Measurements from ENCODE around the gene HOXB5.

The HOXB5 gene

GRCh38 chr17:48615963-48616716 lies 22.6 kb upstream of the HOXB5 start:
- no peak for DNase-seq

GRCh38 chr17:48615047-48615962 lies 21.7 kb upstream of the HOXB5 start, which contains the start of gene HOXB8:
HOXB8 (minus strand) TSS chr17:48615292; CDS start chr17:48614704, 588 bp downstream.
- no peak for DNase-seq

DNA sequence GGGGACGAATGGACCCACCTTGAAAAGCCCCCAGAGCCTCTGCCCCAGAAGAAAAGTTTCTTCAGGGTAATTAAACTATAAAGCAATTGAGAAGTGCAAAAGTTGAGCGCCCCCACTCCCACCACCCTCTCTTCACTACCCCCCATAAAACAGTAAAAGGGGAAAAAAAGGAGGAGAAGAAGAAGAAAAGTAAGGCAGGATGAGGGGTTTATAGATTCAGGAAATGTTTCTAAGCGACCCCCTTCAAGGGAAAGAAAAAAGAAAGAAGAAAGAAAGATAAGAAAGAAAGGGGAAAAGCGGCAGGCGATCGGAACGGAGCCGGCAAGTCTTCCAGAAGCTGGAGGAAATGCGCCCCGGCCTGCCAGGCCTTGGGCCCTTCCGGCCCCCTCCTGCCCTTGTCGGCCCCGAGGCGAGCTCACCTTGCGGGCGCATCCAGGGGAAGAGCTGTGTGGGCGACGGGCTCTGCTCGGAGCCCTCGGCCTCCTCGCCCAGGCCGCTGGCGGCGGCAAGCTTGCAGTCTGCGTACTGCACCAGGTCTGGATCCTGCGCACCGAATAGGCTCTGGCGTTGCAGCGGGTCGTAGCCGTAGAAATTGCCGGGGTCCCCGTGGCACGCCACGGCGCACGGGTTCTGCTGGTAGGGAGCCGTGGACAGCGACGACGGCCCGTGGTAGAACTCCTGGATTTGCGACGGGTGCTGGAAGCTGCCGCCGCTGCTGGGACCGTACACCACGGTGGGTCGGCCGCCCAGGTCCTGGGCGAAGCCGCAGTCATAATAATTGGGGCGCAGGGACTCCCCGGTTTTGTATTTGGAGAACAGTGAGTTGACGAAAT lies 20.5 kb upstream of the HOXB5 start:
- DNase-seq, result peak; percentile 38

GRCh38 chr17:48612854-48613691 lies 19.5 kb upstream of the HOXB5 start:
- peak; percentile 58 for DNase-seq

GRCh38 chr17:48612456-48612853 lies 18.9 kb upstream of the HOXB5 start:
- DNase-seq, result no peak

GRCh38 chr17:48611681-48612455 lies 18.3 kb upstream of the HOXB5 start:
- DNase-seq, result no peak

DNA sequence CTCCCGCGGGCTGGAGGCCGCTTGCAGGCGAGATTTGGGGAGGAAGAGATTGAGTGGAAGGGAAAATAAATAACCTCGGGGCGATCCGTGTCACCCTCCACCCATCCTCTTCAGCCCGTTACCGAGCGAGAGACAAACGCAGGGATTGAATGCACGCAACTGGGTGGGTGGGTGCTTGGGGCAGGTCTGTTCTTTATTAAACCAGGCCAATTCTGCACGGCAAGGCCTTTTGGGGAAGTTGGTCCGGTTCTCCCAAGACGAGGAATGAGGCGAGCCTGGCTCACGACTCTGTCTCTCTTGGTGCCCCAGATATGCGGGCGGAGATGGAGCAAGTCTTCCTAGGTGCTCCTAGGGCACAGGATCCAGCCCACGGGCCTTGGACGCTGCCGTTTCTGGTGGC lies 17.6 kb upstream of the HOXB5 start:
- DNase-seq, result no peak

GRCh38 chr17:48610282-48611211 lies 17.0 kb upstream of the HOXB5 start, which contains the start of gene HOXB7:
HOXB7 (minus strand) TSS chr17:48611017; CDS start chr17:48610918, 99 bp downstream.
- peak; percentile 64 for DNase-seq

DNA sequence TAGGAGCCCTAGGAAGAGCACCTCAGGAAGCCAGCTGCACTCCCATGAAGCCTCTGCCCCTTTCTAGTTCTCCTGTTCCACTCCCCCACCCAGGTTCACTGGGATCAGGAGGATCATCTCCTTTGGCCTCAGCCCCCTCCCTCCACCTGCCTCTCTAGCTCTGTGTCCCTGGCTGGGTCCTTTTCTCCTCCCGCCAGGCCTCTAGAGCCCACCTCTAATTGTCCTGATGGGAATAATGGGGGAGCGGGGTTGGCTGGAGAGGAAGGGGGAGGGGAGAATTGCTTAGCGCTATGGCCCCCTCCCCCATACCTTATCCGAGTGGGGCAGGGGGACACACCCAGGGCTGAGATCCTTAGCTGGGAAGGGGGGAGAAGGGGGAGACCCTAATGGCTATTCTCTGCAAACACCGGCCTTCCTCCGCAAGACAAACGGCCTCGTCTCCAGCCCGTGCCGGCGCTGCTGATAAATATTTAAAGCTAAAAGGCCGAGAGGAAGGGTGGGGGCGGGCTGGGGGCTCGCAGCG lies 16.2 kb upstream of the HOXB5 start:
- no peak for DNase-seq

DNA sequence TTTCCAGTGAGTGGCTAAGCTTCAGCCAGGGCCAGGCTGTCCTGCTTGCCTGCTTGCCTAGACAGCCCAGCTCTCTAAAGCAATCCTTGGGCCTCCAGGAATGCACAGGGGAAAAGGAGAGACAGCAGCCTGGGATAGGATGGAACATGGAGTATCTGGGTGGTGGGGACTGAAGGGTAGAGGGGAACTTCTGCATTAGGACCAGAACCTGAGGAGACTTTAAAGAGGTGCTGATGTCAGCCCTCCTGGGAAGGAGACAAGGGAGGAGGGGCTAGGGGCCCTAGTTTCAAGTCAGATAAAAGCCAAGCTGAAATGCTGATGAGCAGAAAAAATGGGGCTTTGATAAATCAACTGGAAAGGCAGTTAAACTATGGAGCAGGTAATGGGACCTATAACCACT lies 15.5 kb upstream of the HOXB5 start:
- no peak for DNase-seq

GRCh38 chr17:48608494-48608834 lies 14.9 kb upstream of the HOXB5 start:
- no peak for DNase-seq

GRCh38 chr17:48606892-48607614 lies 13.5 kb upstream of the HOXB5 start:
- no peak for DNase-seq

- DNase-seq, result no peak
Measured at GRCh38 chr17:48605991-48606891, 12.7 kb upstream of the HOXB5 start.

GRCh38 chr17:48605409-48605919 lies 11.9 kb upstream of the HOXB5 start:
- DNase-seq, result no peak

DNA sequence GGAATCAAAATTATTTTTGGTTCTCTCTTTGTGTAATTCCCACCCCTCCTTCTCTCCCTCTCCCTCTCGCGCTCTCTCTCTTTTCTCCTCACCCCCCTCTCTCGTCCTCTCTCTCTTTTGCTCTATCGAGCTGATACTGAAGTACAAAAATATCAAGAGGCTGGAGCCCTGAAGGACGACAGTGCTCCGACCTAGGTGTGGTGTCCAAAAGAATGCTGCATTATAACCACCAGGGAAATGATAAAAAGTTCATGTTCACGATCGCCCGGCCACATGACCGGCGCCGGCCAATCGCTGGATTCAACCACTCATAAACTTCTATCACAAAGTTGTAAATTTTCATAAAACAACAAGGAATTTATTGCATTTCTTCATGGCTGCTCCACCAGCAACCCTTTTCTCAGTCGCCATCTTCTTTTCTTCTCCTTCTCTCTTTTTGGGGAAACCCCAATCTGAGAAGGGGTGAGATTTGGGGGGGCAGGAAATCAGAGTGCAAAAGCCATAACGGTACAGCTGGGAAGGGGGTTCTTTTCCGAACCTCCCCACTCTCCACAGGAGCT lies 11.3 kb upstream of the HOXB5 start, which contains the start of gene HOXB6:
TSS of gene HOXB6 (minus strand) at position 217 of the 560 bp plus-strand sequence. CDS start 6,836 bp downstream, outside the sequence.
- no peak for DNase-seq

- DNase-seq, result no peak
Measured at GRCh38 chr17:48603959-48604769, 10.6 kb upstream of the HOXB5 start.

Data from CD4-positive, alpha-beta T cell treated with Interleukin-21 for 1 hour (primary cell).